Prostate gland (tissue), 2 donors: ENCODE measurements around the gene POTEB3.
"Not testable (repeated sequence)": the region's sequence is repeated elsewhere in the genome, so short reads cannot be mapped to it uniquely, and the experiment has no call there.

ENCODE experiments used
- POLR2A ChIP-seq: fragments of 450-650 bp; IDR thresholded peaks from one replicate; pipeline ENCODE4 v1.6.1; 2016; ENCODE audit warnings: antibody characterized with exemption, mild to moderate bottlenecking
- POLR2AphosphoS5 ChIP-seq: sonication (generic); formaldehyde crosslinking; IDR thresholded peaks from one replicate; pipeline ENCODE4 v1.6.1; 2017; ENCODE audit warnings: antibody characterized with exemption
- TF ChIP-seq, protein P1 (sequence below), 4 experiments: fragments of 200-600 bp in 2 of 4; fragments of 450-650 bp in 2 of 4; sonication (generic) in 2 of 4; IDR thresholded peaks; 1 replicate in 3 of 4; 2 replicates in 1 of 4; pipeline ENCODE4 v1.5.1; 2016 to 2019; ENCODE audit warnings: antibody characterized with exemption in 4 of 4, mild to moderate bottlenecking in 2 of 4, moderate library complexity in 2 of 4

DNA sequence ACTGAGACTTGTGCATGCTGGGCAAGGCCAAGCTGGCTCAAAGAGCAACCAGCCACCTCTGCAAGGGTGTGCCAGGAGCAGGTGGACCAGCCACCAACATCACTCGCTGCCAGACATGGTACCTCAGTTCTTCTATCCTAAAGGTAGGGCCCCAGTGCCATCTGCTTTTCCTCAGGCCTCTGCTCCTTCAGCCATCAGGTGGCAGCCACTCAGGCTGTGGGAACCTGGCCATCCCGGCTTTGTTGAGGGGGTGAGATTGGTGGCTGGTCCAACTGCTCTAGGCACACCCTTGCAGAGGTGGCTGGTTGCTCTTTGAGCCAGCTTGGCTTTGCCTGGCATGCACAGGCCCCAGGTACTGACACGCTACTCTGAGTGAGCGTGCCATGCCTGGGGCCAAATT lies 38.8 kb downstream of the POTEB3 start:
- not testable (repeated sequence) for TF ChIP-seq POLR2AphosphoS5, POLR2A
- TF ChIP-seq, protein P1, sequence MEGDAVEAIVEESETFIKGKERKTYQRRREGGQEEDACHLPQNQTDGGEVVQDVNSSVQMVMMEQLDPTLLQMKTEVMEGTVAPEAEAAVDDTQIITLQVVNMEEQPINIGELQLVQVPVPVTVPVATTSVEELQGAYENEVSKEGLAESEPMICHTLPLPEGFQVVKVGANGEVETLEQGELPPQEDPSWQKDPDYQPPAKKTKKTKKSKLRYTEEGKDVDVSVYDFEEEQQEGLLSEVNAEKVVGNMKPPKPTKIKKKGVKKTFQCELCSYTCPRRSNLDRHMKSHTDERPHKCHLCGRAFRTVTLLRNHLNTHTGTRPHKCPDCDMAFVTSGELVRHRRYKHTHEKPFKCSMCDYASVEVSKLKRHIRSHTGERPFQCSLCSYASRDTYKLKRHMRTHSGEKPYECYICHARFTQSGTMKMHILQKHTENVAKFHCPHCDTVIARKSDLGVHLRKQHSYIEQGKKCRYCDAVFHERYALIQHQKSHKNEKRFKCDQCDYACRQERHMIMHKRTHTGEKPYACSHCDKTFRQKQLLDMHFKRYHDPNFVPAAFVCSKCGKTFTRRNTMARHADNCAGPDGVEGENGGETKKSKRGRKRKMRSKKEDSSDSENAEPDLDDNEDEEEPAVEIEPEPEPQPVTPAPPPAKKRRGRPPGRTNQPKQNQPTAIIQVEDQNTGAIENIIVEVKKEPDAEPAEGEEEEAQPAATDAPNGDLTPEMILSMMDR (IDR thresholded peaks at IDR 0.05), result not testable (repeated sequence)
